DOHH2 (cell line): ENCODE data around the gene CHCHD3.

Experiments
- H3F3A ChIP-seq: fragments of 200-600 bp; sonication (generic), shearing (Covaris generic); 2 replicates; pipeline ENCODE4 v1.6.0; 2016; ENCODE audit warnings: antibody characterized with exemption, mild to moderate bottlenecking; ENCODE audit not compliant: control insufficient read depth, insufficient read depth
- H3K27ac ChIP-seq: fragments of 200-600 bp; sonication (generic); 2 replicates; pipeline ENCODE4 v1.5.1; 2014; ENCODE audit warnings: low read depth, mild to moderate bottlenecking, low read length, moderate library complexity
- H3K27me3 ChIP-seq: fragments of 200-600 bp; sonication (generic); 2 replicates; pipeline ENCODE4 v1.6.1; 2014; ENCODE audit warnings: mild to moderate bottlenecking, low read length, mixed read lengths; ENCODE audit not compliant: control insufficient read depth
- H3K36me3 ChIP-seq: fragments of 200-600 bp; sonication (generic); 2 replicates; pipeline ENCODE4 v1.6.1; 2014; ENCODE audit warnings: mild to moderate bottlenecking, low read length, moderate library complexity, mixed read lengths; ENCODE audit not compliant: control insufficient read depth
- H3K4me1 ChIP-seq: fragments of 200-600 bp; sonication (generic); 2 replicates; pipeline ENCODE4 v1.6.1; 2014; ENCODE audit warnings: mild to moderate bottlenecking, low read length, mixed read lengths; ENCODE audit not compliant: control insufficient read depth
- H3K4me2 ChIP-seq: fragments of 200-600 bp; sonication (generic); 2 replicates; pipeline ENCODE4 v1.6.0; 2014; ENCODE audit warnings: mild to moderate bottlenecking, low read length, moderate library complexity
- H3K4me3 ChIP-seq: fragments of 200-600 bp; sonication (generic); 2 replicates; pipeline ENCODE4 v1.5.1; 2014; ENCODE audit warnings: mild to moderate bottlenecking, low read length, mixed read lengths
- H3K79me2 ChIP-seq: fragments of 200-600 bp; sonication (generic); 2 replicates; pipeline ENCODE4 v1.6.1; 2014; ENCODE audit warnings: mild to moderate bottlenecking, low read length, mixed read lengths; ENCODE audit not compliant: control insufficient read depth
- H3K9me2 ChIP-seq: fragments of 200-600 bp; sonication (generic); replicated peaks from 2 replicates; pipeline ENCODE4 v1.6.1; 2014; ENCODE audit warnings: mild to moderate bottlenecking, low read length, mixed read lengths; ENCODE audit not compliant: control insufficient read depth
- H3K9me3 ChIP-seq: fragments of 200-600 bp; sonication (generic); 2 replicates; pipeline ENCODE4 v1.6.1; 2014; ENCODE audit warnings: antibody characterized with exemption, low read length, mixed read lengths; ENCODE audit not compliant: control insufficient read depth, insufficient read depth
- H4K20me1 ChIP-seq: fragments of 200-600 bp; sonication (generic); 2 replicates; pipeline ENCODE4 v1.6.0; 2014; ENCODE audit warnings: low read depth, mild to moderate bottlenecking, antibody characterized with exemption, low read length, moderate library complexity; ENCODE audit not compliant: control insufficient read depth, insufficient read depth
- CTCF ChIP-seq: fragments of 200-600 bp; sonication (generic); IDR thresholded peaks from one replicate; pipeline ENCODE4 v1.5.1; 2014; ENCODE audit warnings: antibody characterized with exemption, mild to moderate bottlenecking, low read depth, low read length; ENCODE audit not compliant: poor library complexity, severe bottlenecking
- EZH2phosphoT487 ChIP-seq: fragments of 200-600 bp; sonication (generic); IDR thresholded peaks from 2 replicates; pipeline ENCODE4 v1.6.1; 2017; ENCODE audit warnings: borderline replicate concordance, mild to moderate bottlenecking, antibody characterized with exemption, low read length, moderate library complexity, mixed read lengths

The CHCHD3 gene

GRCh38 chr7:132915647-132916046 is 166.2 kb downstream of the CHCHD3 start:
- H3K27me3 ChIP-seq = no peaks in the 10 kb centered on the region
- peaks cover 9% of the 10 kb centered on the region for H3K36me3 ChIP-seq
- H3K9me2 ChIP-seq = no peaks in the 10 kb centered on the region
- no peaks in the 10 kb centered on the region for H3K4me1 ChIP-seq
- no peaks in the 10 kb centered on the region for H3F3A ChIP-seq
- no peak for TF ChIP-seq CTCF
- no peak for TF ChIP-seq EZH2phosphoT487
- H3K9me3 ChIP-seq = no peaks in the 10 kb centered on the region
- no peak overlapping the region for H3K4me3 ChIP-seq
- H3K4me2 ChIP-seq = no peak overlapping the region
- no peaks in the 10 kb centered on the region for H4K20me1 ChIP-seq
- no peaks in the 10 kb centered on the region for H3K79me2 ChIP-seq
- H3K27ac ChIP-seq = no peak overlapping the region

DNA sequence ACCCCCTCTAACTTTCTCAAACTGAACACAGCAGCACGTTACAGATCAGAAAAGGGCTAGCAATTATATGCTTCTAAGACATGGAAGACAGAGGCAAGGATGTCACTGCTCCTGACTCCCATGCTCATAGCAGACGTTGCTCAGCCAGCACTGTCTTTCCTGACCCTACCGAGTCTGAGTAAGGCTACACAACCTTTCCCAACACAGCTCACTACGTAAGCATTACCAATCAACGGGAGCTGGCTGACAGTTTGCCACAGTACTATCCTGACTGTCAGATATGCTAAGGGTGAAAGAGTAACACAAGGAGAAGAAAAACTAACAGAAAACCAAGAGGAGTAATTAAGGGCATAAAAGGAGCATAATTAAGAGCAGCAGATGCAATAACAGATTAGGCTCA is 171.2 kb downstream of the CHCHD3 start:
- Histone ChIP-seq H4K20me1 (no peaks in the 10 kb centered on the region), H3K27ac (no peak overlapping the region), H3K9me3 (no peaks in the 10 kb centered on the region), H3K4me3 (no peak overlapping the region), H3K27me3 (no peaks in the 10 kb centered on the region), H3K4me2 (no peak overlapping the region), H3K4me1 (no peaks in the 10 kb centered on the region), H3K9me2 (no peaks in the 10 kb centered on the region), H3F3A (no peaks in the 10 kb centered on the region), H3K36me3 (peaks cover 10% of the 10 kb centered on the region), H3K79me2 (no peaks in the 10 kb centered on the region)
- no peak for TF ChIP-seq EZH2phosphoT487
- TF ChIP-seq CTCF = no peak

DNA sequence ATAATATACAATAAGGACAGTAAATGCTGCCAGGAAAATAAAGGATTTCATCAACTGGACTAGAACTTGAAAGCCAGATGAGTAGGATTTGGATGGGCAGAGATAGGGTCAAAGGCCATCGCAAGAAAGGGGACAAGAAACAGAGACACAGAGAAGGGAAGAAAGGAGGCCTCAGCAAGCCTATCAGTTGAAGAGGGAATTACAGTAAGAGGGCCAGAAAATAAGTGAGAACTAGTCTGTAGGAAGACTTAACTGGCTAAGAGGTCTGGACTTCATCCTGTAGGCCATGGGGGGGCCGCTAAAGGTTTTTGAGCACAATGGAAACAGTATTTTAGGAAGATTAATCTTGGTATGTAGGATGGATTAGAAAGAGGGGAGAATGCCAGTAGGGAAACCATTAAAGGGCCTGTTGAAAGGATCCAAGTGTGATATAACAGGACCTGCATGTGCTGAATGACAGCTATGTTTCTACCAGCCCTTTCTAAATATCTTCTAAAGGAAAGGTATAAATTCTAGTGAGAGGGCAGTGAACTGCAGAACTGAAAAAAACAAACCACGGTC is 174.4 kb downstream of the CHCHD3 start:
- no peak for TF ChIP-seq CTCF
- Histone ChIP-seq H4K20me1 (no peaks in the 10 kb centered on the region), H3K4me1 (no peaks in the 10 kb centered on the region), H3K9me2 (no peaks in the 10 kb centered on the region), H3K4me2 (no peak overlapping the region), H3K4me3 (no peak overlapping the region), H3F3A (no peaks in the 10 kb centered on the region), H3K9me3 (no peaks in the 10 kb centered on the region), H3K27ac (no peak overlapping the region), H3K36me3 (peaks cover 4% of the 10 kb centered on the region; the same call in 1 of the 2 replicates), H3K79me2 (no peaks in the 10 kb centered on the region), H3K27me3 (no peaks in the 10 kb centered on the region)
